RWPE2 (cell line): ENCODE data around the gene MEMO1.
"Not testable (repeated sequence)": the region's sequence is repeated elsewhere in the genome, so short reads cannot be mapped to it uniquely, and the experiment has no call there.

Experiments
- ATAC-seq: fragments of 200-7000 bp; cut with Tn5 transposase; 3 replicates; pipeline ENCODE4 v1.9.1; 2021; ENCODE audit warnings: low read depth
- DNase-seq: peaks from one replicate; pipeline ENCODE4 v3.0.0-alpha.2; 2020; ENCODE audit warnings: low spot score
- H3K27ac ChIP-seq: fragments of 450-650 bp; 2 replicates; pipeline ENCODE4 v1.5.1; 2017; ENCODE audit warnings: mild to moderate bottlenecking; ENCODE audit not compliant: poor library complexity, severe bottlenecking
- H3K27me3 ChIP-seq: fragments of 250-450 bp; sonication (Bioruptor Pico); 2 replicates; pipeline ENCODE4 v1.5.1; 2021; ENCODE audit warnings: mild to moderate bottlenecking, moderate library complexity; ENCODE audit not compliant: insufficient read depth, poor library complexity, severe bottlenecking
- H3K36me3 ChIP-seq: fragments of 250-450 bp; sonication (Bioruptor Pico); 2 replicates; pipeline ENCODE4 v1.5.1; 2020; ENCODE audit warnings: low read depth, mild to moderate bottlenecking, moderate library complexity
- H3K4me1 ChIP-seq: fragments of 250-450 bp; sonication (Bioruptor Pico); 2 replicates; pipeline ENCODE4 v1.5.1; 2021; ENCODE audit warnings: mild to moderate bottlenecking, moderate library complexity; ENCODE audit not compliant: insufficient read depth, poor library complexity, severe bottlenecking
- H3K4me3 ChIP-seq: fragments of 250-450 bp; sonication (Bioruptor Pico); 2 replicates; pipeline ENCODE4 v1.5.1; 2021; ENCODE audit warnings: mild to moderate bottlenecking, moderate library complexity; ENCODE audit not compliant: severe bottlenecking
- H3K9me3 ChIP-seq: fragments of 250-450 bp; sonication (Bioruptor Pico); 2 replicates; pipeline ENCODE4 v1.5.1; 2021; ENCODE audit warnings: mild to moderate bottlenecking, moderate library complexity; ENCODE audit not compliant: severe bottlenecking
- CTCF ChIP-seq: fragments of 450-650 bp; IDR thresholded peaks from one replicate; pipeline ENCODE4 v1.5.1; 2017; ENCODE audit warnings: mild to moderate bottlenecking, moderate library complexity; ENCODE audit not compliant: poor library complexity, severe bottlenecking

Gene MEMO1

GRCh38 chr2:31958140-31958717 is 52.6 kb downstream of the MEMO1 start:
- H3K27ac ChIP-seq: no peak overlapping the region
- DNase-seq (no peak), ATAC-seq (no peak)
- H3K4me1 ChIP-seq: peaks cover 16% of the 10 kb centered on the region
- H3K36me3 ChIP-seq: no peaks in the 10 kb centered on the region; the same call in none of the 2 replicates
- TF ChIP-seq CTCF: no peak
- no peak overlapping the region for H3K4me3 ChIP-seq
- H3K9me3 ChIP-seq: no peaks in the 10 kb centered on the region
- H3K27me3 ChIP-seq: no peaks in the 10 kb centered on the region

DNA sequence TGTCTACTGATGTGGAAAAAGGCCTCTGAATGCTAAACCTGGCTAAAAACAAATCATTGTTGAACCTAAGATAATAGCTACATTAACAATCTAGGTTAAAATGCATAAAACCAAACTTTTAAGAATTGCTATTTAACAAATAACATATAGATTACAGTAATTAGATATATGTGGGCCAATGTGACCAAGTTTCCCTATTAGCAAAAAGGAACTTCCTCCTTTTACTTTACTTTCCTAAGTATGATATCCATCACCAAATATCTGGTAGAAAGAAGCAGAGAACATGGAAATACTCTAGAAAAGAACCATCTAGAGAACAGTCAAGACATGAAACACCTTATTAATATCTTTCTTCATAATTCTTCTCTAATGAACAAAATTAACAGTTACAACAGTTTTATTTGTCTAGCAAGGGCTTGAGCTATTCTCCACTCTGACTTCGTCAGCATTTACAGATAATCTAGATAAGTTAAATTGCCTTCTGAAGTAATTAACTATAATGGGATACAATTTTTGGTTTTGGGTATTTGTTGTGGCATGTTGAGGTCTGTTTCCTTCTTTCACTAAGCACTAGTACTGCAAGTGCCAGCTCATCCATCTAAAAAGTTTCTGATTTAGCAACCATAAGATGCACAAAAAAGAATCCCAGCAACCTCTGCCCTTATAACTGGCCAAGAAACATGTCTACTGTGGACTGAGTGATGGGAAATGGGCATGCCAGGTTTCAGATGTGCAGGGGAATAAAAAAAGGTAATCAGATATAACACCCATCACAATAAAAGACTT is 53.3 kb downstream of the MEMO1 start:
- Histone ChIP-seq H3K27ac (no peak overlapping the region), H3K27me3 (no peaks in the 10 kb centered on the region), H3K4me3 (no peak overlapping the region), H3K36me3 (no peaks in the 10 kb centered on the region; the same call in none of the 2 replicates), H3K4me1 (peaks cover 16% of the 10 kb centered on the region), H3K9me3 (no peaks in the 10 kb centered on the region)
- ATAC-seq (no peak), DNase-seq (no peak)
- no peak for TF ChIP-seq CTCF

- not testable (repeated sequence) for ATAC-seq, H3K4me3 ChIP-seq, H3K27me3 ChIP-seq, H3K9me3 ChIP-seq, H3K27ac ChIP-seq, H3K36me3 ChIP-seq, DNase-seq
- peaks cover 16% of the 10 kb centered on the region for H3K4me1 ChIP-seq
Observed at GRCh38 chr2:31956934-31957333, 53.9 kb downstream of the MEMO1 start.

GRCh38 chr2:31956312-31956711 is 54.5 kb downstream of the MEMO1 start:
- no peak for ATAC-seq
- Histone ChIP-seq H3K9me3 (no peaks in the 10 kb centered on the region), H3K27me3 (no peaks in the 10 kb centered on the region), H3K27ac (no peak overlapping the region), H3K36me3 (no peaks in the 10 kb centered on the region; the same call in none of the 2 replicates), H3K4me3 (no peak overlapping the region), H3K4me1 (peaks cover 16% of the 10 kb centered on the region)
- TF ChIP-seq CTCF: no peak
- no peak for DNase-seq

- ATAC-seq, H3K4me3 ChIP-seq, H3K36me3 ChIP-seq, H3K27me3 ChIP-seq, H3K9me3 ChIP-seq, H3K27ac ChIP-seq, H3K4me1 ChIP-seq, DNase-seq: not testable (repeated sequence)
Observed at GRCh38 chr2:31953095-31953494, 57.7 kb downstream of the MEMO1 start.
